Inflammatory macrophage treated with lipopolysaccharide for 1 hour (primary cell): ENCODE data around the gene OR51G2.
"Not testable (repeated sequence)": the region's sequence is repeated elsewhere in the genome, so short reads cannot be mapped to it uniquely, and the experiment has no call there.

Source experiments
- DNase-seq, 2 donors: peaks; one replicate each; pipeline ENCODE4 v3.0.0-alpha.2; 2020 to 2022

Gene OR51G2, protein sequence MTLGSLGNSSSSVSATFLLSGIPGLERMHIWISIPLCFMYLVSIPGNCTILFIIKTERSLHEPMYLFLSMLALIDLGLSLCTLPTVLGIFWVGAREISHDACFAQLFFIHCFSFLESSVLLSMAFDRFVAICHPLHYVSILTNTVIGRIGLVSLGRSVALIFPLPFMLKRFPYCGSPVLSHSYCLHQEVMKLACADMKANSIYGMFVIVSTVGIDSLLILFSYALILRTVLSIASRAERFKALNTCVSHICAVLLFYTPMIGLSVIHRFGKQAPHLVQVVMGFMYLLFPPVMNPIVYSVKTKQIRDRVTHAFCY

GRCh38 chr11:4919250-4919649 is at the start of gene OR51G2:
Gene OR51G2, minus strand, starts transcription at chr11:4919350. Its CDS starts 3,687 bp downstream, at chr11:4915663.
- no peak for DNase-seq

DNA sequence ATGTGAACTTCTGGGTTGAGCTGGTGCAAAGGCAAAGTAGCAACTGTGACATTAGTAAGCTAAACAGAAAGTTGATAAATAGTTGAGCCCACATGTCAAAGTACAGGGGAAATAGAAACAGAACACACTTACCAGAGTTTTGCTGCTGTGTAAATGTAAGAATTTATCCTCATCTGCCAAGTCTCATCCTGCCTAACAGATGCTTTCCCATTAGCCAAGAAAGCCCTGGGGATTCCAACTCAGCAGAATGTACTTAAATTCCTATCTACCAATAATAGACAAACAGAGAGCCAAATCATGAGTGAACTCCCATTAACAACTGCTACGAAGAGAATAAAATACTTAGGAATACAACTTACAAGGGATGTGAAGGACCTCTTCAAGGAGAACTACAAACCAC is 43.7 kb upstream of the OR51G2 start:
- DNase-seq: no peak

DNA sequence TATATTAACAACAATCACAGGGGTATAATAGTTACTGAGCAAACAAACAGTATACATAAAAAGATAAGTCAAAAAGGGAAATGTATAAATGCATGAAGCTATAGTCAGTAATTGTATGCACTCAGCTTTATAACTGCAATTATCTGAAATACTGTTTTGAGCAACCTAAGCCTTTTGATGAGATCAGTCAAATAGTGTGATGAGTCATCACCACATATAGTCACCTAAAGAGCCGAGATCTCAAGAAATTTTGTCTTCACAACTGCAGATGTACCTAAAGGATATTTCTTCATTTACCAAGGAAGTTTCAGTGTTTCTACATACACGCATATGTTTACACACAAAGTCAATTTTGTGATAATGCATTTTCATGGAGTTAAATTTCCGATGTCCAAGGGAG is 41.7 kb upstream of the OR51G2 start:
- DNase-seq: no peak

DNA sequence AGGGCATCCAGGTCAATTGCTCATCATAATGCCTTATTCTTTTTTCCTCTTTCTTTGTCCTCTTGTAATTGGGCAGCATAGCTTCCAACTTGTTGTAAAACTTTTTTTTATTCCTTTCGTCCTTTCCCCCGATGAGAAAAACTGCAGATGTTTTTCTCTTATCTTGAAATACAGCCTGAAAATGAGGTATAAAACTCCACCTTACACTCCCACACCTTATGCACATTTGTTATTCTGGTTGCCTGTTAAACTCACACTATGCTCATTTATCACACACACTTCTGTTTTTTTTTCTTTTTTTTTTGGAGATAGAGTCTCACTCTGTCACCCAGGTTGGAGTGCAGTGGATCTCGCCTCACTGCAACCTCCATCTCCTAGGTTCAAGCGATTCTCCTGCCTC is 38.2 kb upstream of the OR51G2 start:
- no peak for DNase-seq

GRCh38 chr11:4955613-4956012 is 36.5 kb upstream of the OR51G2 start, which contains the start of gene OR51A2:
Gene OR51A2, minus strand, starts transcription at chr11:4955713. Its CDS starts 0 bp downstream, at chr11:4955713.
- not testable (repeated sequence) for DNase-seq

DNA sequence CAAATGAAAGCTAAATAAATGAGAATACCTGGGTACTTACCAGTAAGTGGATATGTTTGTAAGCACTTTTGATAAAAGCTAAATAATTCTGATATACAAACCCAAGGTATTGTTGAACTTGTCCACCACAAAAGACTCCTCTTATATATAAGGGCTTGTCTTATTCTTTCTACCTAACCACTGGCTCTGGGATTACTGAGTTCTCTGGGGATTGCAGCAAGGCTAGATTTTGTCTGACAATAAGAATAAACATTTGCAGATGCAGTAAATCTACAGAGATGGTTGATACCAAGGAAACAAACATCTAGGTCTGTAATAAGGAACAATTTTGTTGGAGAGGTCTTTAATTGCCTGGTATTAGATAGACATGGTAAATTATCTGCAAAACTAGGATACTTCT is 28.4 kb upstream of the OR51G2 start, which contains the start of gene OR51A4:
TSS of gene OR51A4 (minus strand) at position 101 of the 400 bp plus-strand sequence. CDS start 505 bp downstream, outside the sequence.
- DNase-seq: no peak

DNA sequence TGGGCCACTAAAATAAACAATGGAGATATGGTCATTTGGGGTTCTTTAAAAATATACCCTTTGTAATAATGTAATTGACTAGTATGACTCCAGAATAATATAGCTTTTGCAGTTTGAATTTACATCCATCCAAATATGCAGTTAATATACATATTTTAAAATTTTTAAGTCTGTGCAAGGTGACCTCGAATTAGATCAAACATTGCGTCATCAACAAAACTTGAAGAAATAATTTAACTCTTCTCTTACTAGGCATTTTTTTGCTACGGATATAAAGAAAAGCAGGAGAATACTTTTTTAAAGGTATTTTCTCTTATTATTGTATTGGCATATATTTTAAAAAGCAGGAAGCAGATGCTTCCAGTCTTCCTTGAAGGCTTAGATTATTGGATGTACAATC is 17.6 kb upstream of the OR51G2 start:
- DNase-seq: no peak

DNA sequence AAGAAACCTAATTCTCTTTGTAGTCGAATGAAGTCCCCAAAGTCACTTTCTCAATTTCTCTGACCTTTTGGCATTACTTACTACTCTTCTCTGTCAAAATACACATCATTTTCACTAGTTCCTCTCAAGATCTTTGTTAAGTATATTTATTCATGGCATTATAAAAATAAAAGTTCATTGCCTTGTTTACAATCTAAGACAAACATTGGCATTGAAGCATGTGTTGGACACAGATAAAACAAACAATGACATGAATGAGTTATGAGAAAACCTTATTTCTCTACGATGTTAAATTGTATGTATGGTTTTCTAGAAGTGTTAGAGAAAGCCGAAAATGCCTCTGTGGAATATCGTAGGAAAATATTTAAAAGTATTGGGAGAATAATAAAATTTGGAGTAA is 13.6 kb upstream of the OR51G2 start:
- no peak for DNase-seq

DNA sequence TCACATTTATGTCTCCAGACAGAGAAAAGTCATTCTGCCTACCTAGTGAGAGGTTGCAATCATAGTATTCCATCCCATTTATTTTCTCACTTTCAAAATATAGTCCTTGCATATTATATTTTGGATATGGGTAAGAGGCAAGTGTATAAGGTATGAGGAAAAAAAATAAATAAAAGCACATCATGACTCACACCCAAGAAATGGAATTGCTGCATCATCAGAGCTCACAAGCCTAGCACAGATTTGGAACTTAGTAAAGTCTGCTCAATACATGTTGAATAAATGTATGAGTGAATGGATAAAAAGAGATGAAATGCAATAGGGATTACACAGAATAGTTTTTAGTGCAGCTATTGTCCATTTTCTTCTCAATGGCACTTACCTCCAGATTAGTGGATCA is 7.5 kb upstream of the OR51G2 start:
- DNase-seq: no peak

DNA sequence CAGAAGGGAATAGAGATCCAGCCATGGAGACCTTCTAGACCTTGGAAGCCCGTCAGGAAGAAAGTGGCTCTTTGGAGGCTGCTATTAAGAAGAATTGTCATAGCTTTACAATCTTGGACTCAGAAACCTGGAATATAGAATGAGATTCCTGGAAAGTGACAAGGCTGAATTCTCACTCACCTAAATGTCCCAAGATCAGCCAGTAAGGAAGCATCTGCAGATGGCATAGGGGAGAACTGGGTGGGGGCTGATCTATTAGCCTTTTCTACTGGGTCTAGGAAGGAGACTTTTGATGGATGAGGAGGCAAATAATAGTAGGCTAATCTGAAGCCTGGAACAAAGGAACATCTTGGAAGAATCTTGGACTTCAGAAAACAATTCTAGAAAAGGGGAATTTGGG is 5.1 kb upstream of the OR51G2 start, which contains the start of gene OR51G1:
TSS of gene OR51G1 (minus strand) at position 101 of the 400 bp plus-strand sequence. CDS start at position 101, 0 bp downstream.
- no peak for DNase-seq

DNA sequence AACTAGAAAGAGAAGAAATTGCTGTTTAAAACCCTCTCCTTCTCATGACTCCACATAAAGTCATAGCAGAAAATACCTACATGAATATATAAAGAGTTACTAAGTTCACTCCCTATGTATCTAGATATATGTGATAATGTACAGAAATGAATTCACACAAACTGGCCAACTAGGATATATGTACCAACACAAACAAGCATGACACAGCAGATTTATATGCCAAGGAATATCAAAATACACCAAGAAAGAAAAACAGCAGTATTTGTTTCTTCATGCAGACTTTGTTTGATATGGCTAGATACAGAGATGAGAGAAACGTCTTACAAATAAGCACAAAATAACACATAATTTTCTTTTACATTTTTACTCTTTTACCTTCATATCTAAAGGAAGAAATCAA is 3.2 kb upstream of the OR51G2 start:
- no peak for DNase-seq

DNA sequence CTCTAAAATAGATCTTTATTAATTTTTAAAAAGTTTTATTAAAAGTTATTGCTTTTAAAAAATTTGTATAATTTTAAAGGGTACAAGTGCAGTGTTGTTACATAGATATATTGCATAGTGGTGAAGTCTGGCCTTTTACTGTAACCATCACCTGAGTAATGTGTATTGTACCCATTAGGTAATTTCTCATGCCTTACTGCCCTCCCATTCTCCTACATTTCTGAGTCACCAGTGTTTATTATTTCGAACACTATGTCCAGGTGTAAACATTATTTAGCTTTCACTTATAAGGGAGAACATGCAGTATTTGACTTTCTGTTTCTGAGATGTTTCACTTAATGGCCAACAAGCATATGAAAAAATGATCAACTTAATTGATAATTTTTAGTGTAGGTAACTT is 2.6 kb upstream of the OR51G2 start:
- no peak for DNase-seq

DNA sequence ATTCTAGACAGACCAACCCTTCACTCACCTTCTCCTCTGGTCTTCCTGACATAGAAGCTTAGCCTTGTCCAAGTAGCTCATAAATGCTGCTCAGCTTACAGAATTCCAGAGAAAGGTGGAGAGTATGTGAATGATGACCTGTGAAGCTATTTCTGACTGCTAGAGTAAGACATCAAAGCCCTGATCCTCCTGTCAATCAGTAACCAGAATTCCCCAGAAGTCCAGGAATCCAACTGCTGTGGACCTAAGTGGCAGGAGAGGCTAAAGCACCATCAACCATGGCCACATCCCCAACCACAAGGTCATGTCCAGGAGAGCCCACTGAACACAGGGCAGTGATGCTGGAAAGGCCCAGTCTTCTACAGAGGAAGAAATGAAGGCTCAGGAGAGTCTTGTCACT is 2.6 kb downstream of the OR51G2 start:
- no peak for DNase-seq

- DNase-seq: no peak
These were observed 15.7 kb downstream of the OR51G2 start, which contains the start of gene OR51A7 for GRCh38 chr11:4903484-4903883. Gene OR51A7, plus strand, starts transcription at chr11:4903783. Its CDS starts 3,587 bp downstream, at chr11:4907370.

- no peak for DNase-seq
These were observed 27.0 kb downstream of the OR51G2 start for GRCh38 chr11:4891996-4892640.

GRCh38 chr11:4890279-4890678 is 28.9 kb downstream of the OR51G2 start:
- no peak for DNase-seq

GRCh38 chr11:4887591-4887990 is 31.6 kb downstream of the OR51G2 start:
- no peak for DNase-seq

DNA sequence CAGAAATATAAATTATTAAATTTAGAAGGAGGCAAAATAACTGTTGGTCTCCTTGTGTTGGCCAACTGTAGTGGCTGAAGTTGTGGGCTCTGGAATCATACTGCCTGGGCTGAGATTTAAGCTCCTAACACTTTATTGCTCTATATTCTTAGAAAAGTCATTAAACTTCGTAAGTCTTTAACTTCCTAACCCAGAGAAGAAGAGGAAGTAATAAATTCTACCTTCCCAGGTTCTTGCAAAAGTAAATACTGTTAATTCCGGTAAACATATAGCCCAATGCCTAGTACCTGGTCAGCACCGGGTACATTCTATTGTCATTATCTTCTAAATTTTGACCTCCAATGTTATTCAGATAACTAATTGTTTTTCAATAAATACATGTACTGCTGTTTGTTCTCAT is 33.0 kb downstream of the OR51G2 start:
- DNase-seq: no peak

GRCh38 chr11:4884361-4884760 is 34.8 kb downstream of the OR51G2 start:
- DNase-seq: no peak

DNA sequence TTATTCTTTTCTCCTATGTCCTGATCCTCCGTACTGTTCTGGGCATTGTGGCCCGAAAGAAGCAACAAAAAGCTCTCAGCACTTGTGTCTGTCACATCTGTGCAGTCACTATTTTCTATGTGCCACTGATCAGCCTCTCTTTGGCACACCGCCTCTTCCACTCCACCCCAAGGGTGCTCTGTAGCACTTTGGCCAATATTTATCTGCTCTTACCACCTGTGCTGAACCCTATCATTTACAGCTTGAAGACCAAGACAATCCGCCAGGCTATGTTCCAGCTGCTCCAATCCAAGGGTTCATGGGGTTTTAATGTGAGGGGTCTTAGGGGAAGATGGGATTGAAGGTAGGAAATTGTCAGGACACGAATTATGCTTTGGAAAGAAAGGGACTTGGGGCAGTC is 36.6 kb downstream of the OR51G2 start:
- no peak for DNase-seq

GRCh38 chr11:4881860-4882500 is 37.2 kb downstream of the OR51G2 start, which contains the start of gene OR51T1:
Gene OR51T1, plus strand, starts transcription at chr11:4881900. Its CDS starts 0 bp downstream, at chr11:4881900.
- DNase-seq: no peak

- no peak for DNase-seq
These were observed 38.0 kb downstream of the OR51G2 start for GRCh38 chr11:4881188-4881587.

- DNase-seq: no peak
These were observed 53.3 kb downstream of the OR51G2 start for GRCh38 chr11:4865855-4866254.

DNA sequence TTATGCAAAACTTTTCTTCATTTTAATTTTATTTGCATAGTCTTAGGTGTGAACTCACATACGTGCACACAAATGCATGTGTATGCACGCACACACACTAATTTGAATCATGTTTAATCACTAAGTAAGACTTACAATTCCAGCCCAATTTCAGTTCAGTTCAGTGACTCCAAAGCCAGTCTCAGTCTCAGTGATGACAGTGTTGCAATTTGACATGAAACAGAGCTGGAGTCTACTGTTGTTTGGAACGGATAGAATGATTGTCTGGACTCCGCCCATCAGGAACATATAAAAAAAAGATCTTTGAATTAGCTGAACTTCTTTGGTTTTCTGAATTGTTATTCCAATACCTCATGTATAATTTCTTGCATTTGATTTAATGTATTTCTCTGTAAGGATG is 55.3 kb downstream of the OR51G2 start:
- DNase-seq: no peak
